CD4-positive, alpha-beta memory T cell (primary cell): Measurements from ENCODE around the gene UBE3C. TPM values are rescaled to one million over a fixed set of nuclear protein-coding genes. Genes with fewer than 3 reads are reported as not detected.
A peak's percentile ranks its signal among the peaks of the same experiment; 100 is the strongest.
"Not testable (repeated sequence)": the region's sequence is repeated elsewhere in the genome, so short reads cannot be mapped to it uniquely, and the experiment has no call there.

Source experiments
- CTCF ChIA-PET: fragments of 350-600 bp; sonication (Branson Sonifier 250); formaldehyde crosslinking; loops from one replicate; lab custom pipeline; 2021; ENCODE audit warnings: inconsistent platforms; ENCODE audit not compliant: partially characterized antibody; lab: Charles Lee
- POLR2A ChIA-PET: fragments of 350-600 bp; sonication (Branson Sonifier 250); formaldehyde crosslinking; loops from one replicate; lab custom pipeline; 2021; ENCODE audit not compliant: partially characterized antibody; lab: Charles Lee
- DNase-seq, 5 donors: peaks; one replicate each; pipeline versions ENCODE4 v3.0.0 to v3.0.0-alpha.2; 2020 to 2022; ENCODE audit warnings: mixed read lengths in 1 of 5
- H3K27ac ChIP-seq: one replicate; pipeline ENCODE4 v1.7.0; 2013; ENCODE audit warnings: low read depth, low read length
- H3K27me3 ChIP-seq: 2 replicates; pipeline ENCODE4 v1.7.0; 2013; ENCODE audit warnings: mild to moderate bottlenecking, low read length, moderate library complexity; ENCODE audit not compliant: insufficient read depth
- H3K36me3 ChIP-seq: 2 replicates; pipeline ENCODE4 v1.7.0; 2013; ENCODE audit warnings: mild to moderate bottlenecking, low read length, moderate library complexity; ENCODE audit not compliant: insufficient read depth
- H3K4me1 ChIP-seq: 2 replicates; pipeline ENCODE4 v1.7.0; 2013; ENCODE audit warnings: mild to moderate bottlenecking, low read length, moderate library complexity; ENCODE audit not compliant: insufficient read depth
- H3K4me3 ChIP-seq, 2 donors: one replicate each; pipeline ENCODE4 v1.7.0; 2013; ENCODE audit warnings: low read length in 2 of 2, mild to moderate bottlenecking in 1 of 2
- H3K9me3 ChIP-seq, 2 donors: one replicate each; pipeline ENCODE4 v1.7.0; 2013; ENCODE audit warnings: low read length in 2 of 2, control low read depth in 1 of 2; ENCODE audit not compliant: control insufficient read depth in 1 of 2
- H3K27ac Mint-ChIP-seq, 7 donors: one replicate each; pipeline ENCODE4 v1.8.0; 2020 to 2021; ENCODE audit warnings: mixed read lengths in 7 of 7, mild to moderate bottlenecking in 6 of 7, inconsistent platforms in 3 of 7, moderate library complexity in 3 of 7
- H3K27me3 Mint-ChIP-seq, 2 donors: one replicate each; pipeline ENCODE4 v1.8.0; 2020 to 2021; ENCODE audit warnings: mixed read lengths in 2 of 2
- H3K36me3 Mint-ChIP-seq, 2 donors: one replicate each; pipeline ENCODE4 v1.8.0; 2020 to 2021; ENCODE audit warnings: mixed read lengths in 2 of 2, inconsistent platforms in 1 of 2, mild to moderate bottlenecking in 1 of 2
- H3K4me1 Mint-ChIP-seq, 4 donors: one replicate each; pipeline ENCODE4 v1.8.0; 2020 to 2021; ENCODE audit warnings: mixed read lengths in 4 of 4, mild to moderate bottlenecking in 1 of 4
- H3K4me3 Mint-ChIP-seq, 8 donors: one replicate each; pipeline ENCODE4 v1.8.0; 2020 to 2021; ENCODE audit warnings: mixed read lengths in 8 of 8, mild to moderate bottlenecking in 7 of 8, moderate library complexity in 6 of 8, inconsistent platforms in 3 of 8
- H3K9me3 Mint-ChIP-seq, 8 donors: one replicate each; pipeline ENCODE4 v1.8.0; 2020 to 2021; ENCODE audit warnings: mixed read lengths in 8 of 8, mild to moderate bottlenecking in 5 of 8, inconsistent platforms in 3 of 8, moderate library complexity in 1 of 8
- intact Hi-C: fragments of 100-400 bp; cut with micrococcal nuclease; formaldehyde crosslinking; loops from one replicate; pipeline ENCODE4 v1.15.1; 2023
- polyA plus RNA-seq, 2 donors: library from polyadenylated mRNA; unstranded; fragments of 300-500 nt; fragmentation: Illumina TruSeq; gene quantifications; one replicate each; pipeline ENCODE4 v1.2.3, GENCODE V29; 2021
- total RNA-seq, 2 experiments: library from RNA; stranded (reverse); gene quantifications; one replicate each; pipeline ENCODE4 v1.2.3, GENCODE V29; 2021

The UBE3C gene
- total and polyA plus RNA-seq, 4 experiments from 2014 or later = 32.6 to 59.7 (median 46.8) TPM

DNA sequence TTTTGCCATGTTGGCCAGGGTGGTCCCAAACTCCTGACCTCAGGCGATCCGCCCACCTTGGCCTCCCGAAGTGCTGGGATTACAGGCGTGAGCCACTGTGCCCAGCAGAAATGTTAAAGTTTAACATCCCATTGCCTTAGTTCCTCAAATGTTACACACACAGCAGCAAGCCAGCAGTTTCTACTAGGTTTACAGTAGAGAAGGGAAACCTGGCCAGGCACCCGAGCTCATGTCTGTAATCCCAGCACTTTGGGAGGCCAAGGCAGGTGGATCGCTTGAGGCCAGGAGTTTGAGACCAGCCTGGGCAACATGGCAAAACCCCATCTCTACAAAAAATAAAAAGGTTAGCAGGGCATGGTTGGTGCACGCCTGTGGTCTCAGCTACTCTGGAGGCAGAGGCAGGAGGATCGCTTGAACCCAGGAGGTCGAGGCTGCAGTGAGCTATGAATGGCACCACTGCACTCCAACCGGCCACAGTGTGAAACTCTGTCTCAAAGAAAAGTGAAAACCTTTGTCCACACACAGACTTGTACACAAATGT, 135.4 kb downstream of the UBE3C start:
- not testable (repeated sequence) for H3K9me3 Mint-ChIP-seq, H3K27me3 Mint-ChIP-seq, H3K4me3 Mint-ChIP-seq, H3K4me3 ChIP-seq, DNase-seq, H3K27me3 ChIP-seq, H3K36me3 ChIP-seq, H3K9me3 ChIP-seq, H3K27ac ChIP-seq, H3K27ac Mint-ChIP-seq
- peaks cover 19 to 43% (median 28%) of the 10 kb centered on the region in 4 donors for H3K4me1 Mint-ChIP-seq
- peaks cover 3 to 19% of the 10 kb centered on the region in 2 donors for H3K36me3 Mint-ChIP-seq
- intact Hi-C loops = loop anchor here (5.0 kb wide), 2 partner anchors 63 to 302 kb away; partner anchors contain the start of gene DNAJB6
- POLR2A ChIA-PET = interaction anchor here (1.0 to 1.2 kb wide), 3 partner anchors 11 to 64 kb away, joined by 3 to 4 read pairs (median 3); no protein-coding TSS in a partner anchor
- peaks cover 40% of the 10 kb centered on the region for H3K4me1 ChIP-seq
- CTCF ChIA-PET = interaction anchor here (0.7 to 4.6 kb wide), 25 partner anchors 7 to 347 kb away, joined by 3 to 35 read pairs (median 4); partner anchors contain the start of gene DNAJB6

DNA sequence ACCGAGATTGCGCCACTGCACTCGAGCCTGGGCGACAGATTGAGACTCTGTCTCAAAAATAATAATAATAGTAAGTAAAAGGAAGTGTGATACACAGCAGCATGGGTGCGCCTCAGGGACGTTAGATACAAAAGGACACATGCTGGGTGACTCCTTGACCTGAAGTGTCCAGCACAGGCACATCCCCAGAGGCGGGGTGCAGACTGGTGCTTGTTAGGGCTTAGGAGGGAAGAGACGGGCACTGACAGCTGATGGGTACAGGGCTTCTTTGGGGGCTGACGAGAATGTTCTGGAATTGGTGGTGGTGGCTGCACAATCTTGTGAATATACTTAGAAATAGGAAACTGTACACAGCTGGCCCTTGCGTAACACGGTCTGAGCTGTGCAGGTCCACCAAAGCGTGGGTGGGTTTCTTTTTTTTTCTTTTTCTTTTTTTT, 136.3 kb downstream of the UBE3C start:
- no peak overlapping the region for H3K4me3 ChIP-seq
- Mint-ChIP-seq H3K9me3 (peaks cover 0 to 4% (median 0%) of the 10 kb centered on the region in 8 donors), H3K36me3 (peaks cover 0 to 11% of the 10 kb centered on the region in 2 donors), H3K4me1 (peaks cover 13 to 35% (median 21%) of the 10 kb centered on the region in 4 donors), H3K4me3 (peak overlapping the region in 1 of 8 donors; percentile 25), H3K27ac (peak overlapping the region in 3 of 7 donors; percentile 1 to 82 (median 50)), H3K27me3 (peaks cover 1 to 7% of the 10 kb centered on the region in 2 donors)
- CTCF ChIA-PET = interaction anchor here (1.2 to 4.6 kb wide), 5 partner anchors 9 to 64 kb away, joined by 3 to 35 read pairs (median 11); partner anchors contain the start of gene DNAJB6
- no peaks in the 10 kb centered on the region for H3K9me3 ChIP-seq
- intact Hi-C loops = loop anchor here (5.0 kb wide), 2 partner anchors 62 to 303 kb away; partner anchors contain the start of gene DNAJB6
- H3K4me1 ChIP-seq = peaks cover 38% of the 10 kb centered on the region
- H3K36me3 ChIP-seq = no peaks in the 10 kb centered on the region
- POLR2A ChIA-PET = no interaction called here
- H3K27ac ChIP-seq = no peak overlapping the region
- DNase-seq = no peak
- H3K27me3 ChIP-seq = peaks cover 2% of the 10 kb centered on the region

DNA sequence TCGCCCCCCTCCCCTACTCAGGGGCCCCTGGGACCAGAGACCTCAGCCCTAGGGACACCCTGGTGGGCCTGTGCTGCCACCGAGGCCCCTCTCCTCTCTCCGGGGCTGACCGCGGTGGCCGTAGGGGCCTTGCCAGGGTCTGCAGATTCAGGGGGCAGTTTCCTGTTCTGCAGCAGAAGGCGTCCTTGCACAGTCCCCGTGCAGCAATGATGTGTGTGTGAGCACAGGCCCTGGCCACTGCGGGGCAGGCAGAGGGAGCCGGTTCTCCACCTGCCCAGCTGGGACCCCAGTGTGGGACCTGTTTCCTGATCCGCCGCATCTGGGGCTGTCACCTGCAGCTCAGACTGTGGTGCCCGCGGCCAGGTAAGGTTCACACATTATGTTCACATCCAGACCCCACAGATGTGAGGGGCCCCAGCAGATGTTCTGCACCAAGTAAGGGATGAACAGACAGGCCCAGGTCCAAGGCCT, 137.4 kb downstream of the UBE3C start:
- Mint-ChIP-seq H3K27ac (peak overlapping the region in 4 of 7 donors; percentile 41 to 91 (median 78)), H3K27me3 (peaks cover 7 to 10% of the 10 kb centered on the region in 2 donors), H3K36me3 (peaks cover 0 to 5% of the 10 kb centered on the region in 2 donors), H3K4me3 (no peak overlapping the region), H3K4me1 (peaks cover 12 to 28% (median 19%) of the 10 kb centered on the region in 4 donors), H3K9me3 (peaks cover 0 to 4% (median 0%) of the 10 kb centered on the region in 8 donors)
- POLR2A ChIA-PET = no interaction called here
- peaks cover 34% of the 10 kb centered on the region for H3K4me1 ChIP-seq
- H3K27ac ChIP-seq = no peak overlapping the region
- no peaks in the 10 kb centered on the region for H3K9me3 ChIP-seq
- no peak overlapping the region for H3K4me3 ChIP-seq
- intact Hi-C loops = no loop called here
- CTCF ChIA-PET = interaction anchor here (4.6 kb wide), 1 partner anchor 63 kb away, joined by 35 read pairs; the partner anchor contains the start of gene DNAJB6
- no peak for DNase-seq
- no peaks in the 10 kb centered on the region for H3K36me3 ChIP-seq
- H3K27me3 ChIP-seq = peaks cover 9% of the 10 kb centered on the region

DNA sequence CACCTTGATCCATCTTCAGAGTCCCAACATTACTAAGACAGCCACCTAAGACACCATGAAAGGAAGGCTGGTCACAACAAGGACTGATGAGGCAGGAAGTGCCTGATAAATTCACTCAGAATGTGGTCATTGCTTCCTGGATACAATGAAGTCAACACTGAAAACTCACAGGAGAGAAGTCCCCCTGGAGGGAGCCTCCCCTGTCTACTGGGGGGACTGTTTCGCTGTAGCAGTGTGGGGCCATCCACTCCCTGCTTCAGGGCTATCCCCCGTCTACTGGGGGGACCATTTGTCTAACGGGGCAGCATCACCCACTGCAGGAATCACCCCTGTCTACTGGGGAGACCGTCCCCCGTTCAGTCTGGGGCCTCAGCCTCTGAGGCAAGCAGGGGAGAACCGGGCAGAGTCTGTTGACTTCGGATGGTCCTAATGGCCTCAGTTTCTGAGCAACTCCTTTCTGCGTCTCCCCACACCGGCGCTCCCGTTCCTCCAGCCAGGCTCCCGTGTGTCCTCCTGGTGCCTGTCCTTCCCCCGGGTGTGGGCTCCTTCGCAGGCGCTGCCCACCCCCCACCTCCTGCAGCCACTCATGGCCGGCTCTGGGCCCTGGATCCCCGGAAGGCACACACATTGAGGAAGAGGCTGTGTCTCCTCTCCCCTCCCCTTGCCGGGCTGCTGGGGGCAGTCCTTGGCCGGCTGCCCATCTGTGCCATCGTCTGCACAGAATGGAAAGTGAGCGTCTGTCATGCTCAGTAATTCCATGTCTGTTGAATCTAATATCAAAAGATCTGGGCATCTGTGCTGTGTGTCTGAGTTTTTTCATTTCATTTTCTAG, 138.2 kb downstream of the UBE3C start:
- H3K27me3 ChIP-seq = peaks cover 9% of the 10 kb centered on the region
- DNase-seq = peak; percentile 35 to 58 (median 38)
- Mint-ChIP-seq H3K4me1 (peaks cover 12 to 28% (median 17%) of the 10 kb centered on the region in 4 donors), H3K4me3 (peak overlapping the region in 4 of 8 donors; percentile 5 to 68 (median 34)), H3K9me3 (peaks cover 0 to 4% (median 0%) of the 10 kb centered on the region in 8 donors), H3K27ac (peak overlapping the region; percentile 41 to 91 (median 85)), H3K27me3 (peaks cover 7 to 10% of the 10 kb centered on the region in 2 donors), H3K36me3 (peaks cover 0 to 2% of the 10 kb centered on the region in 2 donors)
- peaks cover 34% of the 10 kb centered on the region for H3K4me1 ChIP-seq
- intact Hi-C loops = no loop called here
- H3K27ac ChIP-seq = no peak overlapping the region
- H3K9me3 ChIP-seq = no peaks in the 10 kb centered on the region
- ChIA-PET POLR2A (no interaction called here), CTCF (interaction anchor here (4.6 kb wide), 1 partner anchor 62 kb away, joined by 35 read pairs; the partner anchor contains the start of gene DNAJB6)
- no peaks in the 10 kb centered on the region for H3K36me3 ChIP-seq
- H3K4me3 ChIP-seq = no peak overlapping the region

DNA sequence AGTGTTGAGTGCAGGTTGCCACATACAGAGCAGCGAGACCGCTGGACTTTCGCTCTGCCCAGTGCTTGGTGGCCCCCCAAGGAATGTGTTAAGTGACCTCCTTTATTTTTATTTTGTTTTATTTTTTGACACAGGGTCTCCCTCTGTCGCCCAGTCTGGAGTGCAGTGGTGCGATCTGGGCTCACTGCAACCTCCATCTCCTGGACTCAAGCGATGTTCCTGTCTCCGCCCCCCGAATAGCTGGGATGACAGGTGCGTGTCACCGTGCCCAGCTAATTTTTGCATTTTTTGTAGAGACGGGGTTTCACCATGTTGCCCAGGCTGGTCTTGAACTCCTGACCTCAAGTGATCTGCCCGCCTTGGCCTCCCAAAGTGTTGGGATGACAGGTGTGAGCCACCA, 138.8 kb downstream of the UBE3C start:
- H3K36me3 Mint-ChIP-seq, CTCF ChIA-PET, H3K27ac ChIP-seq, H3K9me3 ChIP-seq, H3K27me3 ChIP-seq, H3K36me3 ChIP-seq, H3K9me3 Mint-ChIP-seq, intact Hi-C loops, H3K4me3 ChIP-seq, H3K27me3 Mint-ChIP-seq, POLR2A ChIA-PET, DNase-seq: not testable (repeated sequence)
- H3K27ac Mint-ChIP-seq = peak overlapping the region in 6 of 7 donors; percentile 17 to 72 (median 57)
- H3K4me1 Mint-ChIP-seq = peaks cover 12 to 28% (median 16%) of the 10 kb centered on the region in 4 donors
- H3K4me3 Mint-ChIP-seq = peak overlapping the region in 3 of 8 donors; percentile 5 to 26 (median 20)
- peaks cover 34% of the 10 kb centered on the region for H3K4me1 ChIP-seq

DNA sequence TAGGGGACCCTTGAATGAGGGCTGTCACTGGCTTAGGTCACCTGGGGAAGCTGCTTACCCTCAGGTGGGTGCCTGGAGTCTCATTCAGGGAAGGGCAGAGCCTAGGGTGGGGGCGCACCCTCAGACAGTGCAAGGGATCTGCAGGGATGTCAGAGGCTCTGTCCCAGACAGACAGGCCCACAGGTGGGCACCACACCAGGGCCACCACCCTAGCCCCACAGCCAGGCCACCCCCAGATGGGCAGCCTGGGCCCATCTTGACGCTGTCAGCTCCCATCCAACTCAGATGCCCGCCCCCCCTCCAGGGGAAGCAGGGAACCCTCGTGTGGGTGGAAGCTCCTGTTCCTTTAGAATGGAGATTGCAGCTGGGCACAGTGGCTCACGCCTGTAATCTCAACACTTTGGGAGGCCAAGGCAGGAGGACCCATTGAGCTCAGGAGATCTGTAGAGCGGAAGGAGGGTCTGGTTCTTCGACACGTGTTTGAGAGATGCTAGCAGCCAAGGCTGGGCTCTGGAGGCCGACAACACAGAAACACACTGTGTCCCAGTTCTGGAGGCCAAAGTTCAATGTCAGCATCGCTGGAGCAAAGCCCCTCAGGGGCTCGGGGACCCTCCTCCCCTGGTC, 139.6 kb downstream of the UBE3C start:
- intact Hi-C loops = no loop called here

More for the DNA sequence above, 139.6 kb downstream of the UBE3C start:
- H3K9me3 ChIP-seq = no peaks in the 10 kb centered on the region
- peaks cover 9% of the 10 kb centered on the region for H3K27me3 ChIP-seq
- H3K36me3 ChIP-seq = no peaks in the 10 kb centered on the region
- no peak overlapping the region for H3K4me3 ChIP-seq
- POLR2A ChIA-PET = no interaction called here
- H3K27ac ChIP-seq = no peak overlapping the region
- peaks cover 11 to 23% (median 15%) of the 10 kb centered on the region in 4 donors for H3K4me1 Mint-ChIP-seq
- H3K27me3 Mint-ChIP-seq = peaks cover 7 to 10% of the 10 kb centered on the region in 2 donors
- peaks cover 0 to 4% (median 0%) of the 10 kb centered on the region in 8 donors for H3K9me3 Mint-ChIP-seq
- peaks cover 30% of the 10 kb centered on the region for H3K4me1 ChIP-seq
- H3K4me3 Mint-ChIP-seq = peak overlapping the region in 5 of 8 donors; percentile 19 to 64 (median 43)
- peak overlapping the region in 1 of 7 donors; percentile 41 for H3K27ac Mint-ChIP-seq
- no peak for DNase-seq
- CTCF ChIA-PET = no interaction called here
- H3K36me3 Mint-ChIP-seq = no peaks in the 10 kb centered on the region
